Lower leg skin (tissue), 3 donors: ENCODE results near the gene NTRK2.

ENCODE experiments used
- POLR2A ChIP-seq, 2 donors: fragments of 450-650 bp; IDR thresholded peaks; one replicate each; pipeline ENCODE4 v1.6.1; 2016 to 2017; ENCODE audit warnings: antibody characterized with exemption in 2 of 2, mild to moderate bottlenecking in 1 of 2, moderate library complexity in 1 of 2
- TF ChIP-seq, protein P1 (sequence below), 3 donors: fragments of 450-650 bp; IDR thresholded peaks; one replicate each; pipeline ENCODE4 v1.5.1; 2016; ENCODE audit warnings: antibody characterized with exemption in 3 of 3, mild to moderate bottlenecking in 3 of 3, moderate library complexity in 2 of 3

DNA sequence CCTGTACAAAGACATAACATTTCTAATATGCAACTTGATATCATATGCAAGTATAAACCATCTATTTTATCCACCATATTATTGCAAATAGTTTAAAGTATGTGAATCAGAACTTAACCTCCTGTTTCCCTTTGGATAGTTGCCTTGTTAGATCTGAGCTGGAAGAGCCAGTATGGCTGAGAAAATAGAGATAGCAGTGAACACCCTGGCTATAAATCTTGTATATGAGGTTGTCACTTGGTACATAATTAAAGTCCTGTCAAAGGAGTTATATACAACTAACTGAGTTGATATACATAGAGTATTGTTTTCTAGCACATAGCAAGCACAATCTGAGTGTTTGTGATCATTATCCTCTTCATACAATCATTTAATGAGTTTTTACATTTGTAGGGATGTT lies 272.3 kb downstream of the NTRK2 start:
- TF ChIP-seq, protein P1, sequence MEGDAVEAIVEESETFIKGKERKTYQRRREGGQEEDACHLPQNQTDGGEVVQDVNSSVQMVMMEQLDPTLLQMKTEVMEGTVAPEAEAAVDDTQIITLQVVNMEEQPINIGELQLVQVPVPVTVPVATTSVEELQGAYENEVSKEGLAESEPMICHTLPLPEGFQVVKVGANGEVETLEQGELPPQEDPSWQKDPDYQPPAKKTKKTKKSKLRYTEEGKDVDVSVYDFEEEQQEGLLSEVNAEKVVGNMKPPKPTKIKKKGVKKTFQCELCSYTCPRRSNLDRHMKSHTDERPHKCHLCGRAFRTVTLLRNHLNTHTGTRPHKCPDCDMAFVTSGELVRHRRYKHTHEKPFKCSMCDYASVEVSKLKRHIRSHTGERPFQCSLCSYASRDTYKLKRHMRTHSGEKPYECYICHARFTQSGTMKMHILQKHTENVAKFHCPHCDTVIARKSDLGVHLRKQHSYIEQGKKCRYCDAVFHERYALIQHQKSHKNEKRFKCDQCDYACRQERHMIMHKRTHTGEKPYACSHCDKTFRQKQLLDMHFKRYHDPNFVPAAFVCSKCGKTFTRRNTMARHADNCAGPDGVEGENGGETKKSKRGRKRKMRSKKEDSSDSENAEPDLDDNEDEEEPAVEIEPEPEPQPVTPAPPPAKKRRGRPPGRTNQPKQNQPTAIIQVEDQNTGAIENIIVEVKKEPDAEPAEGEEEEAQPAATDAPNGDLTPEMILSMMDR (IDR thresholded peaks at IDR 0.05) = no peak
- no peak for TF ChIP-seq POLR2A (IDR thresholded peaks at IDR 0.05)
